H1 (cell line): ENCODE measurements around the gene MYO7B. TPM values are rescaled to one million over a fixed set of nuclear protein-coding genes. Genes with fewer than 3 reads are reported as not detected.
A peak's percentile ranks its signal among the peaks of the same experiment; 100 is the strongest.

ENCODE experiments used
- CTCF ChIA-PET: fragments of 300-600 bp; sonication (Branson Sonifier 250); formaldehyde crosslinking; loops from one replicate; lab custom pipeline; 2021; ENCODE audit not compliant: partially characterized antibody; lab: Charles Lee
- POLR2A ChIA-PET: fragments of 300-600 bp; sonication (Branson Sonifier 250); formaldehyde crosslinking; loops from one replicate; lab custom pipeline; 2021; ENCODE audit warnings: inconsistent platforms; ENCODE audit not compliant: partially characterized antibody; lab: Charles Lee
- DNase-seq, 2 experiments: peaks; one replicate each; pipeline versions ENCODE4 v3.0.0 to v3.0.0-alpha.2; 2010 to 2022; ENCODE audit warnings: low spot score in 2 of 2, low read depth in 1 of 2, mixed read lengths in 1 of 2
- FAIRE-seq: peaks from 2 replicates; lab custom pipeline; 2011; peaks lifted over from hg19 to GRCh38; lab: Jason Lieb, UNC
- H2AFZ ChIP-seq: 2 replicates; pipeline ENCODE4 v1.8.1; 2012; ENCODE audit warnings: low read length, inconsistent platforms
- H2AK5ac ChIP-seq: 2 replicates; pipeline ENCODE4 v1.6.1; 2013; ENCODE audit warnings: low read depth, low read length
- H2BK120ac ChIP-seq: replicated peaks from 2 replicates; pipeline ENCODE3; 2013; ENCODE audit warnings: low read depth, low read length, inconsistent platforms
- H2BK12ac ChIP-seq: 2 replicates; pipeline ENCODE4 v1.6.1; 2013; ENCODE audit warnings: low read depth, low read length
- H2BK15ac ChIP-seq: 2 replicates; pipeline ENCODE4 v1.6.1; 2013; ENCODE audit warnings: low read length
- H2BK20ac ChIP-seq: 2 replicates; pipeline ENCODE4 v1.6.1; 2013; ENCODE audit warnings: low read length
- H2BK5ac ChIP-seq: 2 replicates; pipeline ENCODE4 v1.6.1; 2013; ENCODE audit warnings: low read depth, low read length
- H3K14ac ChIP-seq: 2 replicates; pipeline ENCODE4 v1.6.1; 2013; ENCODE audit warnings: inconsistent platforms; ENCODE audit not compliant: insufficient read length
- H3K18ac ChIP-seq: 2 replicates; pipeline ENCODE4 v1.6.1; 2013; ENCODE audit warnings: low read length; ENCODE audit errors: extremely low read depth
- H3K23ac ChIP-seq: 2 replicates; pipeline ENCODE4 v1.6.1; 2013; ENCODE audit warnings: inconsistent platforms; ENCODE audit not compliant: insufficient read length
- H3K23me2 ChIP-seq: 2 replicates; pipeline ENCODE4 v1.6.1; 2013; ENCODE audit warnings: low read depth, low read length
- H3K27ac ChIP-seq: 2 replicates; pipeline ENCODE4 v1.6.1; 2011; ENCODE audit warnings: low read depth, low read length, inconsistent platforms
- H3K27me3 ChIP-seq, 4 experiments: replicated peaks in 1 of 4; 1 replicate in 1 of 4; 2 replicates in 3 of 4; pipeline versions ENCODE4 v1.6.1 to v1.8.1; 2011 to 2013; ENCODE audit warnings: low read length in 3 of 4, mild to moderate bottlenecking in 3 of 4, inconsistent platforms in 2 of 4, mixed read lengths in 2 of 4, moderate library complexity in 1 of 4; ENCODE audit not compliant: control insufficient read depth in 3 of 4, insufficient read depth in 3 of 4; ENCODE audit errors: extremely low read depth in 1 of 4
- H3K36me3 ChIP-seq, 4 experiments: 2 replicates each; pipeline versions ENCODE4 v1.6.1 to v1.8.1; 2011 to 2013; ENCODE audit warnings: mild to moderate bottlenecking in 4 of 4, low read length in 3 of 4, moderate library complexity in 2 of 4, control low read depth in 1 of 4, inconsistent platforms in 1 of 4; ENCODE audit not compliant: insufficient read depth in 4 of 4, control insufficient read depth in 2 of 4
- H3K4ac ChIP-seq: replicated peaks from 2 replicates; pipeline ENCODE3; 2013; ENCODE audit warnings: low read length, low read depth, mixed read lengths, inconsistent platforms; ENCODE audit not compliant: insufficient read length
- H3K4me1 ChIP-seq, 4 experiments: replicated peaks in 1 of 4; 1 replicate in 1 of 4; 2 replicates in 3 of 4; pipeline versions ENCODE4 v1.6.1 to v1.8.1; 2011 to 2013; ENCODE audit warnings: low read length in 3 of 4, inconsistent platforms in 2 of 4, mixed read lengths in 1 of 4; ENCODE audit not compliant: insufficient read depth in 4 of 4, control insufficient read depth in 3 of 4
- H3K4me2 ChIP-seq, 2 experiments: 2 replicates each; pipeline versions ENCODE4 v1.6.1 to v1.8.1; 2011 to 2013; ENCODE audit warnings: low read depth in 2 of 2, low read length in 2 of 2, control low read depth in 1 of 2, inconsistent platforms in 1 of 2, mild to moderate bottlenecking in 1 of 2; ENCODE audit not compliant: insufficient read depth in 1 of 2
- H3K4me3 ChIP-seq, 4 experiments: fragments of 200-600, 300-600 bp in 1 of 4; sonication (generic), shearing (Covaris generic), sonication (Bioruptor Twin) in 1 of 4; 2 replicates each; pipeline versions ENCODE4 v1.5.1 to v1.8.1; 2011 to 2016; ENCODE audit warnings: low read length in 4 of 4, low read depth in 3 of 4, control low read depth in 2 of 4, inconsistent platforms in 2 of 4, mild to moderate bottlenecking in 2 of 4, mixed read lengths in 1 of 4, moderate library complexity in 1 of 4; ENCODE audit not compliant: insufficient read depth in 2 of 4; ENCODE audit errors: extremely low read depth in 1 of 4
- H3K56ac ChIP-seq: replicated peaks from 2 replicates; pipeline ENCODE3; 2013; ENCODE audit warnings: low read depth, mild to moderate bottlenecking, mixed read lengths, low read length, inconsistent platforms; ENCODE audit not compliant: insufficient read length
- H3K79me1 ChIP-seq: 2 replicates; pipeline ENCODE4 v1.6.1; 2013; ENCODE audit warnings: low read depth, low read length, control low read depth
- H3K79me2 ChIP-seq, 2 experiments: 2 replicates each; pipeline versions ENCODE4 v1.6.1 to v1.8.1; 2012 to 2013; ENCODE audit warnings: low read length in 2 of 2, mild to moderate bottlenecking in 2 of 2, inconsistent platforms in 1 of 2; ENCODE audit not compliant: insufficient read depth in 2 of 2, control insufficient read depth in 1 of 2
- H3K9ac ChIP-seq, 4 experiments: replicated peaks in 1 of 4; 1 replicate in 1 of 4; 2 replicates in 3 of 4; pipeline versions ENCODE4 v1.6.1 to v1.8.1; 2011 to 2013; ENCODE audit warnings: low read depth in 3 of 4, low read length in 3 of 4, control low read depth in 2 of 4, mild to moderate bottlenecking in 2 of 4, moderate library complexity in 2 of 4, inconsistent platforms in 1 of 4; ENCODE audit errors: extremely low read depth in 1 of 4
- H3K9me3 ChIP-seq, 2 experiments: 2 replicates each; pipeline versions ENCODE4 v1.6.1 to v1.8.1; 2012 to 2013; ENCODE audit warnings: mild to moderate bottlenecking in 2 of 2, moderate library complexity in 2 of 2, control low read depth in 1 of 2, inconsistent platforms in 1 of 2, low read depth in 1 of 2, low read length in 1 of 2, mixed read lengths in 1 of 2; ENCODE audit not compliant: insufficient read depth in 2 of 2
- H4K20me1 ChIP-seq, 2 experiments: replicated peaks in 1 of 2; 2 replicates each; pipeline versions ENCODE3 to v1.8.1; 2011 to 2013; ENCODE audit warnings: inconsistent platforms in 2 of 2, low read length in 2 of 2, mild to moderate bottlenecking in 1 of 2; ENCODE audit not compliant: insufficient read depth in 2 of 2, control insufficient read depth in 1 of 2
- H4K5ac ChIP-seq: 2 replicates; pipeline ENCODE4 v1.6.1; 2013; ENCODE audit warnings: low read length, low read depth, mixed read lengths, inconsistent platforms; ENCODE audit not compliant: insufficient read length
- H4K8ac ChIP-seq: 2 replicates; pipeline ENCODE4 v1.8.0; 2013; ENCODE audit warnings: mild to moderate bottlenecking, moderate library complexity, low read length, inconsistent platforms; ENCODE audit not compliant: insufficient read depth; ENCODE audit errors: extremely low read depth
- H4K91ac ChIP-seq: replicated peaks from 2 replicates; pipeline ENCODE3; 2013; ENCODE audit warnings: low read length, mixed read lengths, inconsistent platforms; ENCODE audit not compliant: insufficient read length
- BCL11A ChIP-seq, 2 experiments: IDR thresholded peaks; one replicate each; pipeline ENCODE4 v1.6.1; 2011; ENCODE audit warnings: low read depth in 2 of 2, low read length in 2 of 2, mild to moderate bottlenecking in 2 of 2
- BRCA1 ChIP-seq: IDR thresholded peaks from 2 replicates; pipeline ENCODE4 v1.6.1; 2012; ENCODE audit warnings: low read depth, low read length, improper control_type of control experiment
- CBX5 ChIP-seq: fragments of 300-800, 300-1000 bp; sonication (generic); IDR thresholded peaks from 2 replicates; pipeline ENCODE4 v1.7.1; 2016; ENCODE audit warnings: antibody characterized with exemption, low read length, low read depth
- PHF8 ChIP-seq: fragments of 200-600 bp; sonication (generic); conservative IDR thresholded peaks from 2 replicates; pipeline ENCODE4 v1.7.1; 2012; ENCODE audit warnings: low read depth, mild to moderate bottlenecking, inconsistent platforms, low read length, moderate library complexity
- RFX5 ChIP-seq: IDR thresholded peaks from 2 replicates; pipeline ENCODE4 v1.6.1; 2011; ENCODE audit warnings: low read depth, low read length, improper control_type of control experiment, borderline replicate concordance
- RNF2 ChIP-seq: fragments of 200-900, 300-1000 bp; sonication (generic); IDR thresholded peaks from 2 replicates; pipeline ENCODE4 v1.7.1; 2016; ENCODE audit warnings: borderline replicate concordance, low read depth, mild to moderate bottlenecking, antibody characterized with exemption, low read length; ENCODE audit not compliant: poor library complexity, severe bottlenecking; ENCODE audit errors: missing control alignments
- SUZ12 ChIP-seq: fragments of 200-600 bp; sonication (generic); IDR thresholded peaks from 2 replicates; pipeline ENCODE4 v1.6.1; 2012; ENCODE audit warnings: mild to moderate bottlenecking, inconsistent platforms, low read length, moderate library complexity, mixed read lengths
- WGBS, 2 experiments: shearing (Covaris generic) in 1 of 2; methylation state at CpG; one replicate each; pipeline versions ENCODE4 v1.1.6 to v1.1.7; 2013 to 2015; ENCODE audit warnings: low lambda C conversion rate in 2 of 2, mixed read lengths in 2 of 2, inconsistent platforms in 1 of 2, low coverage in 1 of 2, missing lambda C conversion rate in 1 of 2; ENCODE audit not compliant: insufficient replicate concordance in 2 of 2, insufficient coverage in 1 of 2, insufficient read length in 1 of 2; ENCODE audit errors: extremely low coverage in 1 of 2, missing lambda C conversion rate in 1 of 2; 5-methylcytosine and 5-hydroxymethylcytosine counted together
- polyA plus RNA-seq, 7 experiments: library from polyadenylated mRNA; depleted of rRNA in 3 of 7; stranded (reverse) in 5 of 7; unstranded in 2 of 7; fragments of >200 nt in 5 of 7; fragments of 200-250 nt in 2 of 7; gene quantifications; 1 replicate in 5 of 7; 2 replicates in 1 of 7; 4 replicates in 1 of 7; pipeline versions ENCODE4 v1.2.1 to v1.2.3, GENCODE V29; 2011 to 2013; ENCODE audit warnings: missing spikeins in 2 of 7, mixed read lengths in 2 of 7
- total RNA-seq: library from RNA; stranded (reverse); fragmentation: NEBNext Ultra II Directional; extraction: Animal tissue kit (Norgen Biotek cat#: 25700); gene quantifications from 2 replicates; pipeline ENCODE4 v1.2.1, GENCODE V29; 2021
- TF ChIP-seq, protein P1 (sequence below): IDR thresholded peaks from 2 replicates; pipeline ENCODE4 v1.6.1; 2011; ENCODE audit warnings: low read depth, mild to moderate bottlenecking, low read length; ENCODE audit not compliant: insufficient read depth
- TF ChIP-seq, protein P2 (sequence below): IDR thresholded peaks from 2 replicates; pipeline ENCODE4 v1.6.1; 2012; ENCODE audit warnings: inconsistent platforms

MYO7B gene
- total and polyA plus RNA-seq, 2 of the 8 experiments (the other 6 are each of a cell fraction or from before 2014, with no cell fraction given): not detected

GRCh38 chr2:127584516-127585033, 49.1 kb downstream of the MYO7B start:
- no peaks in the 10 kb centered on the region for H3K79me2 ChIP-seq
- no peak overlapping the region for H3K14ac ChIP-seq
- H2BK12ac ChIP-seq: no peak overlapping the region
- H2BK20ac ChIP-seq: no peak overlapping the region
- H2BK5ac ChIP-seq: no peak overlapping the region
- no peak overlapping the region for H4K8ac ChIP-seq
- no peaks in the 10 kb centered on the region for H4K20me1 ChIP-seq
- H2BK15ac ChIP-seq: no peak overlapping the region
- H3K23me2 ChIP-seq: peaks cover 10% of the 10 kb centered on the region; the same call in 1 of the 2 replicates
- H2AFZ ChIP-seq: no peak overlapping the region
- no peak overlapping the region for H3K9ac ChIP-seq
- H4K91ac ChIP-seq: no peak overlapping the region
- no peak overlapping the region for H3K27ac ChIP-seq
- no peak overlapping the region for H2BK120ac ChIP-seq
- no peak overlapping the region for H3K56ac ChIP-seq
- H3K4ac ChIP-seq: no peak overlapping the region
- no peaks in the 10 kb centered on the region for H3K79me1 ChIP-seq
- CTCF ChIA-PET: interaction anchor here (1.1 to 3.4 kb wide), 6 partner anchors 9 to 110 kb away, joined by 3 to 14 read pairs (median 5); no protein-coding TSS in a partner anchor
- no peaks in the 10 kb centered on the region; a peak in 1 of 7 replicates for H3K27me3 ChIP-seq
- H3K4me2 ChIP-seq: no peak overlapping the region
- DNase-seq: peak in 1 of 2 experiments; percentile 28
- FAIRE-seq: no peak
- H3K18ac ChIP-seq: no peak overlapping the region
- no peak overlapping the region for H4K5ac ChIP-seq
- no peak overlapping the region for H2AK5ac ChIP-seq
- 80% methylated on average over 8 of the region's 8 CpGs; no CpG with 5 or more reads in 1 of the 2 experiments for WGBS, 2 experiments
- H3K9me3 ChIP-seq: no peaks in the 10 kb centered on the region
- no peak overlapping the region for H3K23ac ChIP-seq
- POLR2A ChIA-PET: interaction anchor here (1.3 kb wide), 1 partner anchor 58 kb away, joined by 3 read pairs; the partner anchor contains the start of gene IWS1
- no peaks in the 10 kb centered on the region for H3K36me3 ChIP-seq
- H3K4me3 ChIP-seq: no peak overlapping the region
- peaks cover 0 to 8% (median 0%) of the 10 kb centered on the region in 4 experiments; a peak in 1 of 7 replicates for H3K4me1 ChIP-seq
- no peak for TF ChIP-seq RNF2
- TF ChIP-seq RFX5: no peak
- no peak for TF ChIP-seq PHF8
- TF ChIP-seq BRCA1: no peak
- TF ChIP-seq, protein P1, sequence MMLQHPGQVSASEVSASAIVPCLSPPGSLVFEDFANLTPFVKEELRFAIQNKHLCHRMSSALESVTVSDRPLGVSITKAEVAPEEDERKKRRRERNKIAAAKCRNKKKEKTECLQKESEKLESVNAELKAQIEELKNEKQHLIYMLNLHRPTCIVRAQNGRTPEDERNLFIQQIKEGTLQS: no peak
- TF ChIP-seq, protein P2, sequence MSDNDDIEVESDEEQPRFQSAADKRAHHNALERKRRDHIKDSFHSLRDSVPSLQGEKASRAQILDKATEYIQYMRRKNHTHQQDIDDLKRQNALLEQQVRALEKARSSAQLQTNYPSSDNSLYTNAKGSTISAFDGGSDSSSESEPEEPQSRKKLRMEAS: no peak
- no peak for TF ChIP-seq SUZ12
- TF ChIP-seq BCL11A (IDR thresholded peaks at IDR 0.05; ENCODE audit: low read depth in 2 of 2, low read length in 2 of 2): no peak
- no peak for TF ChIP-seq CBX5
